HEK293T (cell line): ENCODE data around the gene GTF3C2.

Source experiments
- CTCF ChIA-PET: fragments of 350-600 bp; formaldehyde crosslinking; extraction: SDS; loops from one replicate; lab custom pipeline; 2021; ENCODE audit warnings: antibody characterized with exemption, inconsistent platforms; lab: Yijun Ruan, JAX
- POLR2A ChIA-PET: fragments of 350-600 bp; formaldehyde crosslinking; extraction: SDS; loops from one replicate; lab custom pipeline; 2020; ENCODE audit warnings: antibody characterized with exemption, inconsistent platforms; lab: Yijun Ruan, JAX
- DNase-seq: peaks from one replicate; pipeline ENCODE4 v3.0.0; 2012; ENCODE audit warnings: mixed read lengths; ENCODE audit errors: extremely low spot score
- ARNT ChIP-seq: fragments of 450-650 bp; IDR thresholded peaks from 2 replicates; pipeline ENCODE4 v1.6.1; 2017; ENCODE audit warnings: mild to moderate bottlenecking
- BHLHE40 ChIP-seq: fragments of 450-650 bp; IDR thresholded peaks from 2 replicates; pipeline ENCODE4 v1.6.1; 2016; ENCODE audit warnings: mild to moderate bottlenecking, moderate library complexity, borderline replicate concordance
- CTBP1 ChIP-seq: fragments of 450-650 bp; IDR thresholded peaks from 2 replicates; pipeline ENCODE4 v1.6.1; 2016; ENCODE audit warnings: borderline replicate concordance
- ELF4 ChIP-seq: fragments of 450-650 bp; IDR thresholded peaks from 2 replicates; pipeline ENCODE4 v1.6.1; 2017; ENCODE audit warnings: antibody characterized with exemption
- FOXA1 ChIP-seq: fragments of 450-650 bp; IDR thresholded peaks from 2 replicates; pipeline ENCODE4 v1.6.1; 2016; ENCODE audit warnings: mild to moderate bottlenecking
- FOXK2 ChIP-seq: fragments of 450-650 bp; IDR thresholded peaks from 2 replicates; pipeline ENCODE4 v1.6.1; 2016; ENCODE audit warnings: mild to moderate bottlenecking
- FOXM1 ChIP-seq: fragments of 450-650 bp; IDR thresholded peaks from 2 replicates; pipeline ENCODE4 v1.6.1; 2017; ENCODE audit warnings: mild to moderate bottlenecking, borderline replicate concordance
- HDGF ChIP-seq: fragments of 450-650 bp; IDR thresholded peaks from 2 replicates; pipeline ENCODE4 v1.6.1; 2017; ENCODE audit warnings: antibody characterized with exemption, borderline replicate concordance
- L3MBTL2 ChIP-seq: fragments of 450-650 bp; conservative IDR thresholded peaks from 2 replicates; pipeline ENCODE4 v1.6.1; 2016; ENCODE audit warnings: mild to moderate bottlenecking
- LEF1 ChIP-seq: fragments of 450-650 bp; IDR thresholded peaks from 2 replicates; pipeline ENCODE4 v1.6.1; 2017; ENCODE audit warnings: mild to moderate bottlenecking, borderline replicate concordance
- NFRKB ChIP-seq: fragments of 450-650 bp; IDR thresholded peaks from 2 replicates; pipeline ENCODE4 v1.6.1; 2016; ENCODE audit warnings: mild to moderate bottlenecking, moderate library complexity
- SP1 ChIP-seq: fragments of 450-650 bp; IDR thresholded peaks from 2 replicates; pipeline ENCODE4 v1.6.1; 2017
- SUZ12 ChIP-seq: fragments of 450-650 bp; IDR thresholded peaks from 2 replicates; pipeline ENCODE4 v1.6.1; 2016; ENCODE audit warnings: mild to moderate bottlenecking
- TARDBP ChIP-seq: fragments of 450-650 bp; IDR thresholded peaks from 2 replicates; pipeline ENCODE4 v1.6.1; 2016
- TF ChIP-seq, protein P1 (sequence below): fragments of 450-650 bp; IDR thresholded peaks from 2 replicates; pipeline ENCODE4 v1.6.1; 2016

Gene GTF3C2

GRCh38 chr2:27390822-27391679 lies 34.5 kb upstream of the GTF3C2 start:
- TF ChIP-seq LEF1 (no peak), L3MBTL2 (no peak), FOXA1 (no peak), FOXM1 (no peak), TARDBP (no peak)
- DNase-seq, result no peak
- ChIA-PET POLR2A (interaction anchor here (0.7 kb wide), 1 partner anchor 11 kb away, joined by 4 read pairs; the partner anchor contains the start of gene ZNF513), CTCF (no interaction called here)

DNA sequence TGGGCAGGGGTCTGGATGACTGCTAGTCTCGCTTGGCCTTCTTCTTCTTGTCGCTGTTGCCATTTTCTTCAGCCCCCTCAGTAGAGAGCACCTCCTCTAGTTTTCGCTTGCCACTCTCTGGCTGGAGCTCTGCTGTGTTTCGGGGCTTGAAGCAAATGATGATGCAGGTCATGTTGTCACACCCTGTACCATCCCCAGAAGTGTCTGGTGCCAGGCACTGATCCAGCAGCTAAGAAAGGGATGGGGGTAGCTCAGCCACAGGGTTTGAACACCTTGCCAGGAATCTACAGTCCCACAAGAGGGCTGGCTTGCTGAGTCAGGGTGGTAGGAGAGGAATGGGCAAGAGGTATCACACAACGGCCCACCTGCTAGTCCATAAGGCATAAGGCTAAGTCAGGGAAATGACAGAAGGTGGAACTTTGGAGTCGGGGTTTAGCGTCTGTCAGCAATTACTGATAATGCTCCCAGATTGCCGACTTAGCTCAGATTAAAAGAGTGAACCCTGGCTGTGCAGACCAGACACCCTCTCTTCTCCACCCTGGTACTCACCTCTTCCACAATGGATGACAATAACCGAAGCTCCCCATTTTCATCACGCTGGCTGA lies 25.1 kb upstream of the GTF3C2 start:
- ChIA-PET POLR2A (interaction anchor here (0.7 to 3.0 kb wide), 4 partner anchors 10 to 46 kb away, joined by 3 to 20 read pairs (median 14); partner anchors contain the start of genes NRBP1, PPM1G and SNX17), CTCF (no interaction called here)
- TF ChIP-seq TARDBP (no peak), HDGF (no peak)
- DNase-seq, result no peak

DNA sequence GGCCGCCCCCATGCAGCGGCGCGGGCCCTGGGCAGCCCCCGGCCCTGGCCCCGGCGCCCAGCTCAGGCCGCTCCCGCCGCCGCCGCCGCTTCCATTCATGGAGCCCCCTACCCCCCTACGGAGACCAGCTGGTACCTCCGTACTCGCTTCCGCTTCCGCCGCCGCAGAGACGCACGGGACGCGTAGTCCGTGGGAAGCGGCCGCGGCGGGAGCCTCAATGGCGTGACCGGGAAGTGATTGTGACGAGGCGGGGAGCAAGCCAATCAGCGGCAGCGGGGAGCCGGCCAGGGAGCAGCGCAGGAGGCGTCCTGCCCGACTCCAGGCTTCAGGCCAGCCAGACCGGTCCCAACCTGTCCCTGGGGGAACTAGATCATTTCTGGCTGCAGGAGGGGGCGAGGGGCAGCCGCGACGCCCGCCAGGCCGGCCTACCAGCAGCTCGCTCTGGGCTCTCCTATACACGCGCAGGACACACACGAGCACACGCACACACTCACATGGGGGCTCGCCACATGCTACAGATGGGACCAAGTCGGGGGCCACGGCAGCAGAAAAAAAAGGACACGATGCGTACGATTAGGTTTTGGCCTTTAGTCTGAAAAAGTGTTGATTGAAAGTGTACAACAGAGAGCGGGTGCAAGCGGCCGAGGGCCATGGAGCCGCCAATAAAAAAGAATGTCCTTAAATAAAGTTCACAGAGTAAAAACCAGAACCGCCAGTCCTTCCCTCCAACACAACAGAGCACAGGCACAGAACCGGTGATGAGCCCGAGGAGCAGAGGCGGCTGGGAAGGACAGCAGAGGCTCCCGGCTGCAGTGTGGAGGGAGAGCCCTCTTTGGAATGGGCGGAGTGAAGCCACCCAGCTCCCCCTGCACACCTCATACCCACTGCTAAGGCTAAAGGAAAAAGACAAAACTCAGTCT lies 24.3 kb upstream of the GTF3C2 start, which contains the start of gene ZNF513:
ZNF513 (minus strand) TSS at position 109 of the 920 bp plus-strand sequence. CDS start 208 bp downstream, outside the sequence.
- no peak for TF ChIP-seq ARNT
- no peak for TF ChIP-seq LEF1
- TF ChIP-seq ELF4, result peak; percentile 39; the same call in 1 of the 2 replicates
- TF ChIP-seq L3MBTL2, result peak; percentile 40
- peak; percentile 59; the same call in 1 of the 2 replicates for TF ChIP-seq FOXM1
- POLR2A ChIA-PET, result interaction anchor here (0.6 to 3.0 kb wide), 10 partner anchors 10 to 283 kb away, joined by 3 to 20 read pairs (median 4); partner anchors contain the start of genes EIF2B4, NRBP1, PPM1G and SLC4A1AP
- CTCF ChIA-PET, result interaction anchor here (0.7 to 1.1 kb wide), 2 partner anchors 11 to 101 kb away, joined by 3 read pairs; no protein-coding TSS in a partner anchor
- DNase-seq, result peak; percentile 91

DNA sequence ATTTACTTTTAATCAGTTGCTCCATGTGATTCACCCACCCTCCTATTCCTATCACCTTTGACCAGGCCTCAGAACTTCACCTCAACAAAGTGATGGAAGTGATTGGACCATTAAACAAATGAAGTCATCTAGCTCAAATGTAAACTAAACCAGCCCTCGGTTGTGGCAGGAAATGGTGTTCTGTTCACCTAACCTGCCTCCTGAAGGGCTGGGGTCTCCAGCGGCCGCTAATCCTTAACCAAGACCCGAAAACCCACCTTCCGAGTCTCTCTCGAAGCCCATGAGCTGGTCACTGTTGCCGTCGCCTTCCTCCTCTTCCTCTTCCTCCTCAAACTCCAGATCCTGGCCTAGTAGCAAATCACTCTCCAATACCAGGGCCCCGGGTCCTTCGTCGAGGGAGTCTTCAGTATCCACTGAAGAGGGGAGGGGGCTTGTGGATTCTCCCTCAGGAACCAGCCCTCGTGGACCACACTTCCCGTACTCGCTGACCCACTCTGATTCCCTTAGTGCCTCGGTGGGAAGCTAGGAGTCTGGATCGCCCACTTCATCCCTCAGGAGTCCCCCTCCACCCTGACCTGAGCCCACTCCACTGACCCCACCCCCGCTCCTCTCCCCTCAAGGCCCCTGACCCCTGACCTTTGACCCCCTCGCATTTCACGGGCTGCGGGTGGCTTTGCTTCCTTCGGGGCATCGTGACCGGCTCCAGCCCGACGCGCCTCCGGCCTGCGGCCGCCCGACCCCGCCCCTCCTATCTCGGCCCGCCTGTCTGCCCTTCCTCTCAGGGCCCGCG lies 23.5 kb upstream of the GTF3C2 start:
- no peak for DNase-seq
- POLR2A ChIA-PET, result interaction anchor here (0.6 to 3.0 kb wide), 11 partner anchors 9 to 326 kb away, joined by 3 to 20 read pairs (median 4); partner anchors contain the start of genes EIF2B4, NRBP1, PPM1G and SLC4A1AP
- TF ChIP-seq SUZ12, result no peak
- TF ChIP-seq FOXA1, result no peak
- TF ChIP-seq FOXM1, result no peak
- TF ChIP-seq ELF4, result no peak
- no peak for TF ChIP-seq BHLHE40
- TF ChIP-seq LEF1, result no peak
- no peak for TF ChIP-seq HDGF
- CTCF ChIA-PET, result interaction anchor here (0.7 to 1.1 kb wide), 2 partner anchors 10 to 100 kb away, joined by 3 read pairs; no protein-coding TSS in a partner anchor

DNA sequence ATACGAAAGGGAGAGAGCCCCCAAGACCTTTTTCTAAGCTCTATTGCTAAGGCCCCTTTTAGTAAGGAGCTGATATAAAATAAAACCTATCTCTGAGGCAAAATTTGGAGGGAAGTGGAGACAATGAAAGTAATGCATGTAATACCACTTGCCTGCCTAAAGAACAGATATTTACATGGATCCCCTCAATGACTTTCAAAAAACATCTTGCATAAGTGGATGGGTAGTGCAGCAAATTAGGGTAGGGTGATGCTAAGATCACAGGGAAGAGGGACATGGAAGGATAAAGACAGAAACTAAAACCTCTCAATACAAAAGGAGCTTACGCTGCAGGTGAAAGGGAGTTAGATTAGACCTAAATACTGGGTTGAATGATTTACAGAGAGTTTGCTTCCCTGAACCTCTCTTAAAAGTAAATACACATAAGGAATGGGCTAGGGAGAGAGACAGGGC lies 22.8 kb upstream of the GTF3C2 start:
- TF ChIP-seq L3MBTL2 (no peak), TARDBP (no peak), NFRKB (no peak), CTBP1 (no peak), FOXM1 (no peak), SUZ12 (no peak), SP1 (no peak), FOXA1 (no peak), LEF1 (no peak), FOXK2 (no peak)
- TF ChIP-seq, protein P1, sequence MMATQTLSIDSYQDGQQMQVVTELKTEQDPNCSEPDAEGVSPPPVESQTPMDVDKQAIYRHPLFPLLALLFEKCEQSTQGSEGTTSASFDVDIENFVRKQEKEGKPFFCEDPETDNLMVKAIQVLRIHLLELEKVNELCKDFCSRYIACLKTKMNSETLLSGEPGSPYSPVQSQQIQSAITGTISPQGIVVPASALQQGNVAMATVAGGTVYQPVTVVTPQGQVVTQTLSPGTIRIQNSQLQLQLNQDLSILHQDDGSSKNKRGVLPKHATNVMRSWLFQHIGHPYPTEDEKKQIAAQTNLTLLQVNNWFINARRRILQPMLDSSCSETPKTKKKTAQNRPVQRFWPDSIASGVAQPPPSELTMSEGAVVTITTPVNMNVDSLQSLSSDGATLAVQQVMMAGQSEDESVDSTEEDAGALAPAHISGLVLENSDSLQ, result no peak
- no peak for DNase-seq
- ChIA-PET CTCF (no interaction called here), POLR2A (interaction anchor here (0.6 to 3.0 kb wide), 6 partner anchors 8 to 325 kb away, joined by 3 to 20 read pairs (median 10); partner anchors contain the start of genes EIF2B4, NRBP1, PPM1G and SNX17)

GRCh38 chr2:27378809-27379290 lies 22.3 kb upstream of the GTF3C2 start:
- CTCF ChIA-PET, result no interaction called here
- TF ChIP-seq, protein P1, result no peak
- POLR2A ChIA-PET, result interaction anchor here (0.6 to 3.0 kb wide), 5 partner anchors 8 to 324 kb away, joined by 3 to 20 read pairs (median 12); partner anchors contain the start of genes EIF2B4, NRBP1, PPM1G and SNX17
- DNase-seq, result no peak
